ENCODE data around the gene APBB2.

DNA sequence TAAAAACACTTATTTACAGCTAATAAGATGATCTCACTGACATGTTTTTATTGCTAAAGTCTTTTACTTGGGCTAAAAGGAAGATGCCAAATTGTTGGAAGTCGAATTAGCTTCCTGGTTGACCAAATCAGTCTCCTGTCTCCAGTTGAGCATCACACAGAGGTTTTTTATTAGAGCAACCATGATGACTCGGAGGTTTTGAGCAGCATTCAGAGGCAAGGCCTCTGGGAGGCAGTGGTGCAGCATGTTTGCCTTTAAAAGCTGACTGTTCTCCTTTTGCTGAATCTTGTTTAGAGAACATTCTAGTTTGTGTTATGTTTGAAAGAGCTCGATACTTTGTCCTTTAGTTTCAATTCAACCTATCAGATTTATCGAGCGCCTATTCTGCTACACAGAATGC is 44.4 kb upstream of the APBB2 start:
- TF ChIP-seq, protein P1, sequence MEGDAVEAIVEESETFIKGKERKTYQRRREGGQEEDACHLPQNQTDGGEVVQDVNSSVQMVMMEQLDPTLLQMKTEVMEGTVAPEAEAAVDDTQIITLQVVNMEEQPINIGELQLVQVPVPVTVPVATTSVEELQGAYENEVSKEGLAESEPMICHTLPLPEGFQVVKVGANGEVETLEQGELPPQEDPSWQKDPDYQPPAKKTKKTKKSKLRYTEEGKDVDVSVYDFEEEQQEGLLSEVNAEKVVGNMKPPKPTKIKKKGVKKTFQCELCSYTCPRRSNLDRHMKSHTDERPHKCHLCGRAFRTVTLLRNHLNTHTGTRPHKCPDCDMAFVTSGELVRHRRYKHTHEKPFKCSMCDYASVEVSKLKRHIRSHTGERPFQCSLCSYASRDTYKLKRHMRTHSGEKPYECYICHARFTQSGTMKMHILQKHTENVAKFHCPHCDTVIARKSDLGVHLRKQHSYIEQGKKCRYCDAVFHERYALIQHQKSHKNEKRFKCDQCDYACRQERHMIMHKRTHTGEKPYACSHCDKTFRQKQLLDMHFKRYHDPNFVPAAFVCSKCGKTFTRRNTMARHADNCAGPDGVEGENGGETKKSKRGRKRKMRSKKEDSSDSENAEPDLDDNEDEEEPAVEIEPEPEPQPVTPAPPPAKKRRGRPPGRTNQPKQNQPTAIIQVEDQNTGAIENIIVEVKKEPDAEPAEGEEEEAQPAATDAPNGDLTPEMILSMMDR (conservative IDR thresholded peaks at IDR 0.05) = peak; percentile 51; the same call in 1 of the 2 replicates
- no peak for TF ChIP-seq EZH2 (IDR thresholded peaks at IDR 0.05; ENCODE audit: low read depth)
